Lower leg skin (tissue), 3 donors: Measurements from ENCODE around the gene ZSCAN20.

Source experiments
- POLR2A ChIP-seq, 2 donors: fragments of 450-650 bp; IDR thresholded peaks; one replicate each; pipeline ENCODE4 v1.6.1; 2016 to 2017; ENCODE audit warnings: antibody characterized with exemption in 2 of 2, mild to moderate bottlenecking in 1 of 2, moderate library complexity in 1 of 2
- TF ChIP-seq, protein P1 (sequence below), 3 donors: fragments of 450-650 bp; IDR thresholded peaks; one replicate each; pipeline ENCODE4 v1.5.1; 2016; ENCODE audit warnings: antibody characterized with exemption in 3 of 3, mild to moderate bottlenecking in 3 of 3, moderate library complexity in 2 of 3

DNA sequence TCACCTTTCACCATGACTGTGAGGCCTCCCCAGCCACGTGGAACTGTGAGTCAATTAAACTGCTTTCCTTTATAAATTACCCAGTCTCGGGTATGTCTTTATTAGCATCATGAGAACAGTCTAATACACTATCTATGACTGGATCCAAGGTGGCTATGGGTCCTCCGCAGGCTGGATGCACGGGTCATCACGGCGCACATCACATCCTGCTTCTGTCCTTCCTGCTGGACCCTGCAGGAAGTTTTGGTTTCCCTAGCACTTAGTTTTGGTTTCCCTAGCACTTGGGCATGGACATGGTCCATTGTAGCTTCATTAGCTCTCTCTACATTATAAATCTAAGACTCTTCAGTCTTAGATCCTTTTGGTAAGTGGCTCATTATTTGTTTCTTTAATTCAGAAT, 27.3 kb upstream of the ZSCAN20 start:
- TF ChIP-seq POLR2A (IDR thresholded peaks at IDR 0.05), result no peak
- TF ChIP-seq, protein P1, sequence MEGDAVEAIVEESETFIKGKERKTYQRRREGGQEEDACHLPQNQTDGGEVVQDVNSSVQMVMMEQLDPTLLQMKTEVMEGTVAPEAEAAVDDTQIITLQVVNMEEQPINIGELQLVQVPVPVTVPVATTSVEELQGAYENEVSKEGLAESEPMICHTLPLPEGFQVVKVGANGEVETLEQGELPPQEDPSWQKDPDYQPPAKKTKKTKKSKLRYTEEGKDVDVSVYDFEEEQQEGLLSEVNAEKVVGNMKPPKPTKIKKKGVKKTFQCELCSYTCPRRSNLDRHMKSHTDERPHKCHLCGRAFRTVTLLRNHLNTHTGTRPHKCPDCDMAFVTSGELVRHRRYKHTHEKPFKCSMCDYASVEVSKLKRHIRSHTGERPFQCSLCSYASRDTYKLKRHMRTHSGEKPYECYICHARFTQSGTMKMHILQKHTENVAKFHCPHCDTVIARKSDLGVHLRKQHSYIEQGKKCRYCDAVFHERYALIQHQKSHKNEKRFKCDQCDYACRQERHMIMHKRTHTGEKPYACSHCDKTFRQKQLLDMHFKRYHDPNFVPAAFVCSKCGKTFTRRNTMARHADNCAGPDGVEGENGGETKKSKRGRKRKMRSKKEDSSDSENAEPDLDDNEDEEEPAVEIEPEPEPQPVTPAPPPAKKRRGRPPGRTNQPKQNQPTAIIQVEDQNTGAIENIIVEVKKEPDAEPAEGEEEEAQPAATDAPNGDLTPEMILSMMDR (IDR thresholded peaks at IDR 0.05), result no peak
